Islet of Langerhans (tissue), 1 donor: ENCODE data around the gene VSTM2L.

Source experiments
- FAIRE-seq: peaks from one replicate; lab custom pipeline; 2011; peaks lifted over from hg19 to GRCh38; lab: Jason Lieb, UNC

Gene VSTM2L

DNA sequence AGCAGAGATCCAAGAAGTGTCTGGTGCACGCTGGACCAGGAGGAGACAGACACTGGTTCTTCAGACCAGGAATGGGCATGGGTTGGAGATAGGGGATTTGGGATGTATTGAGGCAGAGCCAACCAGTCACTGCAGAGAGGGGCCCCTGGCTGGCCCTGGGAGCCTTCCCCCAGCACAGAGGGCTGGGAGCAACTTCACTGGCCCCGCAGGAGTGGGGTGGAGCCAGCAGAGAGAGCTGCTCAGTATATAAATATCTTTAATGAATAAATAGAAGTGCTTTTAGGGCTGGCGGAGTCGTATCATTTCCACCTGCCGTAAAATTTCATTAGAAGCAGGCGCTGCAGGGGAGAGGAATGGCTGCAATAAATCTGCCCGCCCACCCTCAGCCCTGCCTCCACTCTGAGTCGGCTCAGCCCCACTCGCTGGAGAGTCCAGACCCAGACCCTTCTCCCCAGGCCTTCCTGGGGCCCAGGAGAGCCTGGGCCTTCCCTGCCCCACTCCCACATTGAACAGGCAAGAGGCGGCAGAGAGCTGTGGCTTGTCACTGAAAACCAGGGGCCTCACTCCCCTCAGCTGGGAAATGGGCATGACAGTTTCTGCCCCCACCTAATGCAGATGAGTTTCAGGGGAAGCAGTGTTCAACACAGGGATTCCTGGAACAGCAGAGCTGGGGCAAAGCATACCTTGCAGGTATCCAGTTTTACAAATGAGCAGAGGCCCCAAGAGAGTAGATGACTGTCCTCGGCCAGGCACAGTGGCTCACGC lies 23.9 kb upstream of the VSTM2L start:
- no peak for FAIRE-seq

DNA sequence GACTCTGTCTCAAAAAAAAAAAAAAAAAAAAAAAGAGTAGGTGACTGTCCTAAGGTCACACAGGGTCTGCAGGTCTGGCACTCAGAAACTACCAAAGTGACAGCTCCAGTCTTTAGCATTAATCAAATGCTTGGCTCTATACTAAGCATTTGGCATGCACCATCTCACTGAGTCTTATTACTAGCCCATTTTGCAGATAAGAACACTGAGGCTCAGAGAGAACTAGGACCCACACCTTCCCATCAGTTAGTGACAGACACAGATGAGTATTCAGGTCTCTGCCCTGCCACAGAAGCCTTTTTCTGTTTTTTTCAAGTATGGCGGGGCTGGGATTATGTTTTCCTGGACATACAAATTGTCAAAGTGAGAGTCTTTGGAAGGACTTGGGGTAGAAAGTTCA lies 23.1 kb upstream of the VSTM2L start:
- FAIRE-seq: no peak

DNA sequence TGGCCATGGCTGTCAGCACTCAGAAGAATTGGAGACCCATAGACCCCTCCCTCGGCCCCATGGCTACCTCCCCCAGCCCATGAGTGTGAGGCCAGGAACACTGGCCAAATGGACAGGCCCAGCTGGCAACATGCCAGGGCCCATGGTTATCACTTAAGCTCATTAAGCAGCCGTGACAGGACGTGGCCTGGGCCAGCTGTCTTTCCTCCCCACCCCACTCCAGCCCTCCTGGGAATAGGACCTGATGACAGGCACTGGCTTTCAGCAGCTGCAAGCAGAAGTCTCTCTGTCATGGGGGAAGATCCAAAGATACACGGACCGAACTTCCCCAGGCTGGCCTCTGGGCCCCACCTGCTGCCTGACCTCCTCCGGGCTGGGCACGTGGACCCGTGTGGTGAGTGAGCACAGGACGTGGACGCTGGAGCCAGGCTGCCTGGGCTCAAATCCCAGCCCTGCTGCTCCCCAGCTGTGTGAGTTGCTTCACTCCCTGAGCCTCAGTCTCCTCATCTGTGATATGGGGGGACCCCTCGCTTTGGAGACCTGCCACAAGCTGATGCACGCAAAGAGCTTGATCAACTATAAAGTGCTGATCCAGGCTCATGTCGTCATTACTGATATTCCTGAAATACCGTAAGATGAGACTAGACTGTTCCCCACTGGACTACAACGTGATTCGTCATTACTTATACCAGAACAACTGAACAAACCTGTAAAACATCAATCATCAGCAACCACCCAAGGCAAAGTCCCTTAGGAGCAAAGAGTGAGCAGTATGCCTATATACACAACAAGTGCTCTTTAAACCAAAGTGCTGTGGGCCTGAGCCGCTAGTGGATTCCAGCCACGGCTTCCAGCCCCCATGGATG lies 22.0 kb upstream of the VSTM2L start:
- FAIRE-seq: no peak

DNA sequence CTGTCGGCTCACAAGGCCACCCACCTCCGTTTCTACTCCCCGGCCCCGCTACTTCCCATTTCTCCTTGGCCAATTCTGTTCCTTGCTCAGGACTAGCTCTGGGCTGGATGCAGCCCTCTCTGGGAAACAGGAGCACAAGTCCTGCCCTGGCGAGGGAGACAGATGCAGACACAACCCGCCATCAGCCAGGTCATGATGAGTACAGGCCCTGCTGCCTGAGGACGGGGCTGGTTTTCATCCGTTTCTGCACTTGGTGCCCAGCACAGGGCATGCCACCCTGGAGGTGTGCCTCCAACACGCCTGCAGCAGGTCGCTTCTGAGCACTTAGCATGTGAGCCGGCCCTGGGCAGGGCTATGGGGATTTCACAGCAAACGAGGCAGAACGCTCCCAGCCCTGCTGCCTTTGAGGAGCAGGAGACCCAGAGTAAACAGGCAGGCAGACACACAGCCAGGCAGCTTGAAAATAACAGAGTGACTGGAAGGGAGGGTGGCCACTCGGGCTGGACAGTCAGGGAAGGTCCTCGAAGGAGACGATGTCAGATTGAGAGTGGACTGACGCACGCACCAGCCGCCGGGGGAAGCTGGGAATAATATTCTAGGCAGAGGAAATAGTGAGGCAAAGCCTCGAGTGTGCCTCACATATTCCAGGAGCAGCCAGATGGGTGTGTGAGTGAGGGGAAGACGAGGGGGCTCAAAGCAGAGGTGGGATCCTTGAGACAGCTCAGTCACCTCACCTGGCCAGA lies 21.2 kb upstream of the VSTM2L start:
- FAIRE-seq: no peak

DNA sequence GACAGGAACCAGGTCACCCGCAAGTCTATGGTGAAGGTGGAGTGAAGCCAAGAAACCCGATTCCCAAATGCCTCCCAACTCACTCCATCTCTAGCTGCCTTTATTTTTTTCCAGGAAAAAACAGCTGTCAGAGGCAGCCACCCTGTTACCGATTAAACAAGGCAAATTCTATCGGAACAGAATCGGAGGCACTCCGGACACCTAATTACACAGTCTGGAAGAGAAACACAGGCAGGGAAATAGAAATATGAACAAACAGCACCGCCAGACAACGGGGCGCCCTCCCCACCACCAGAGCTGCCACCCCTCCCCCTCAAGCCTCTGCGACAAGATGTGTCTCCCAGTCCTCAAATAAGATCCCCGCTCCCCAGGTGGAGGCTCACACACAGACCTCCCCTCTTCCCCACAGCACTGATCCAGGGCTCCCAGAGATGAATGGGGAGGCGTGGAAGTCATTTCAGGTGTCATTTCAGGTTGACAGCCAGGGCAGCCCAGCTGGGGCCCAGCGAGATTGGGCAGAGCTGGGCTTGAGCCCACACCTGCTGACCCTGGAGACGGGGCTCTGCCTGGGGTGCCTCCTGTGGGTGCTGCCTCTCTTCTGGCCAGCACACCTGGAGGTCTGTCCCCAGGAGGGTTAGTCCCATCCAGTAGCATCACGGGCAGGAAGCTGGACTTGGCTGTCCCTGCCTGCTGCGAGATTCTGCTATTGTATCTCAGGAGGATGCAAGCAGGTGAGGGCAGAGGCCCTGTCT lies 19.8 kb upstream of the VSTM2L start:
- FAIRE-seq: no peak

DNA sequence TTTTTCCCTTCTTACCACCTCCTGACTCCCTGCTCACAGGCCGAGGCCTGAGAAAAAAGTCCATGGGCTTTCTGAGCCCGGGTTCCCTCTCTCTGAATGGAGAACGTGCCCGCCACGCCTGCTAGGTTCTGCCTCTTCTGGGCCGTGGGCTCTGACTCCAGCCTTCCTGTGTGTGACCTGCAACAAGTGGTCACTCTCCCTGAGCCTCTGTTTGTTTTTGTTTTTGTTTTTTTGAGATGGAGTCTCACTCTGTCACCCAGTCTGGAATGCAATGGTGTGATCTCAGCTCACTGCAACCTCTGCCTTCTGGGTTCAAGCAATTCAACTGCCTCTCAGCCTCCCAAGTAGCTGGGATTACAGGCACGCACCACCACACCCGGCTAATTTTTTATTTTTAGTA lies 17.9 kb upstream of the VSTM2L start:
- FAIRE-seq: no peak

DNA sequence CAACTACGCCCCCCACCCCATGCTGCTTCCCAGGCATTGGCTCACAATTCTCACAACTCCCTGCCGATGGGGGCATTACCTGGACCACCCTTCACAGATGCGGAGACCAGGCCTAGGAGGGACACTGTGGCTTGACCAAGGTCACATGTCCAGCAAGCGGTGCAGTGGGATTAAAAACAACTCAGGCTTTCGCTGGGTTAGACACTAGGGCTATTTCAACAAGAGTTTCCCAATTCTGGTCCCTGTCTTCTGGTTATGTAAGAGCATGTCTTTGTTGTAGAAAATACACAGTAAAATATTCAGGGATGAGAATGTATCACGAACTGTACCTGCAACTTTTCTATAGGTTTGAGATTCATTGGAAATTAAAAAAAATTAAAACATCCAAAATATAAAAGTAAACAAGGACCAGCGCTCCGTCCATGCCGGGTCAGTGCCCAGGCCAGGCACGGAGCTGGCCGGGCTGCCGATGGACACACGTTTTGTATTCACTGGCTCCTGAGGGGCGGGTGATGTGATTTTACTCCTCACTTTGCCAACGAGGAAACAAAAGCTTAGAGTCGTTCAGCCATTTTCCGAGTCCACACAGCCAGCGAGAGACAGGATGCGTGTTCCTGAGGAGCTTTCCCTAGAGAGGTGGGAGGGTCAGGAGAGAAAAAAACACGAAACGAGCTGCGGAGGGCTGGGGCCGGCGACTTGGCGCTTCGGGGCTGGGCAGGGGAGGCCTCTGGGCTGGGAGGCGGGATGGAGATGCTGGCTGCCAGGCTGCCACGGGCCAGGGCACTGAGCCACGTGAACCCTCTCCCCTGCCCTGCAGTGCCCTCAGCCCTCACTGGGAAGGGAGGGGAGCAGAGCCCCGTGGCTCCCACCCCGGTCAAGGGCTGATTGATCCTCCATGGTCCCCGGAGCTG lies 17.1 kb upstream of the VSTM2L start:
- no peak for FAIRE-seq

DNA sequence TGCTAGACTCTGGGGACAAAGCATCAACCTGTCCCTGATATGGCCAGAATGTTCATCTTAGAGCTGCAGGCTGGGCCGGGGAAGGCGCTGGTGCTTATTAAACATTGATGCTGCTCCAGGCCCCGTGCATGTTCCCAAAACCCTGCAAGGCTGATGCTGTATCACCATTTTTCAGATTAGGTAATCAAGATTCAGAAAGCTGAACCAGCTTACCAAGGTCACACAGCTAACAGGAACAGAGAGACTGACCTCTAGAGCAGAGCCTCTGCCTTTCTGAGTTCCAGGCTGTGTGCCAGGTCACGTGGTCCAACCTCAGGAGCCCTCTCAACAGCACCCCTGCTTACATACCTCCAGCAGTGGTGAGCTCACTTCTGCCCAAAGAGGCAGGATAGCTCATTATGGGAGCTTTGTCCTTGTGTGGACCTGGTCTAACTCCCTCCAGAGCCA lies 16.1 kb upstream of the VSTM2L start:
- no peak for FAIRE-seq

DNA sequence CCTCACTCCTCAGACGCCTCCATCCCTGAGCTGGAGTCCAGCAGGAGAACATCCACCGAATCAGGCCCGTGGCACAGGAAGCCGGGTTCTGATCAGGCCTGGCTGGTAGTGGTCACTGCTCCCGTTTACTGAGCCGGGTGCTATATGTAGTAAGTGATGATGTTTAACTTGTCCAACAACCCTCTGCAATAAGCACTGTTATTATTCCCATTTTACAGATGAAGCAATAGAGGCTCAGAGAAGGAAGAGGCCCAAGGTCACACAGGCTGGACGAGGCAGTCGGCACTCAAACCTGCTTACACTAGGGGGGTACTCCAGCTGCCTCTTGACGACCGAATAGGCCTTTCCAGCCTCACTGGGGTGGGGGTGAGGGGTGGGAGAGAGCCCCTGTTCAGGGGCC lies 14.3 kb upstream of the VSTM2L start:
- no peak for FAIRE-seq

DNA sequence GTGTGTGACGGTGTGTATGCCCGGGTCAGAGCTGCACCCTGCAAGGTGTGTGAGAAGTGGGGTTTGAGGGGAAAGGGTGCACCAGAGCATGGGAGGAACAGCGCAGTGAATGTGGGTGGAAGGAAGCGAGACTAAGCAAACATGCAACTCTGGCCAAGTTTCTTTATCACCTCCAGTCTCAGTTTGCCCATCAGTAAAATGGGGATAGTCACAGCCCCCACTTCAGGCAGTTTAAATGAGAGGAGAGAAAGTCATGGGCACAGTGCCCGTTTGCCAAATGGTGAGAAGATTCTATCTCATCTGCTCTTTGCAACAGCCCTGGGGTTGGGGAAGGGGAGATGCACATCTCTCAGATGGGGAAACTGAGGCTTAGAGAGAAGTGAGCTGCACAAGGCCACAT lies 12.8 kb upstream of the VSTM2L start:
- FAIRE-seq: no peak

DNA sequence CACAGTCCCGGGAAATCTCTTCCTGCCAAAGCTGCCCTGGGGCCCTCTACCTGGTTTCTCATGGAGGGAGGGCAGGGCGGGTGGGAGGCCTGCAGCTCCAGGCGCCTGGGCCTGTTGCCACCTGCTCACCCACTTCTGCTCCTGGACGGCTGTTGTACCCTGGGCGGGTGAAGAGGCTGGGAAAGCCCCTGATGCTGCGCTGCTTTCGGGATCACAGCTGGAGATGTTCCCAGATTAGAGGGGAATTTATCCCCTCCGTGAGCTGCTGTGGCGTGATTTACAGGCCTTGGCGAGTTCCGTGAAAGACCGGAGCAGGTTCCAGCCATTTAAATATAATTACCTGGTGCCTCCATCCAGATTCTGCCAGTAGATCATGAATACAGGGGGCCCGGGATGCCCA lies 12.3 kb upstream of the VSTM2L start:
- no peak for FAIRE-seq

DNA sequence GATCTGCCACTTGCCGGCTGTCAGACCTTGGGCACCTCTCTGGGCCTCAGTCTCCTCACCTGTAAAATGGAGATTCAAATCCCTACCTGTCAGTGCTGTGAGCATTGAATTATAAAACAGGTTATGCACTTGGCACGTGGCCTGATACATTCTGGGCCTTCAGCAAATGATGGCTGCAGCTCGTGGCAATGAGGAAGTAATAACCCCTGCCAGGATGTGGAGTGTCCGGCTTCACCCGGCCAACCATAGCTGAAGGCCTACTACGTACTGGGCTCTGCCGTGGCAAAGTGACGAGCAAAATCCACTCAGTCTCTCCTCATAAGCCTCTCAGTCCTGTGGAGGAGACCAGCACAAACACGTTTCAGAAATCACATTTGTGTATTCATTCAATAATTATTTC lies 10.9 kb upstream of the VSTM2L start:
- FAIRE-seq: no peak

DNA sequence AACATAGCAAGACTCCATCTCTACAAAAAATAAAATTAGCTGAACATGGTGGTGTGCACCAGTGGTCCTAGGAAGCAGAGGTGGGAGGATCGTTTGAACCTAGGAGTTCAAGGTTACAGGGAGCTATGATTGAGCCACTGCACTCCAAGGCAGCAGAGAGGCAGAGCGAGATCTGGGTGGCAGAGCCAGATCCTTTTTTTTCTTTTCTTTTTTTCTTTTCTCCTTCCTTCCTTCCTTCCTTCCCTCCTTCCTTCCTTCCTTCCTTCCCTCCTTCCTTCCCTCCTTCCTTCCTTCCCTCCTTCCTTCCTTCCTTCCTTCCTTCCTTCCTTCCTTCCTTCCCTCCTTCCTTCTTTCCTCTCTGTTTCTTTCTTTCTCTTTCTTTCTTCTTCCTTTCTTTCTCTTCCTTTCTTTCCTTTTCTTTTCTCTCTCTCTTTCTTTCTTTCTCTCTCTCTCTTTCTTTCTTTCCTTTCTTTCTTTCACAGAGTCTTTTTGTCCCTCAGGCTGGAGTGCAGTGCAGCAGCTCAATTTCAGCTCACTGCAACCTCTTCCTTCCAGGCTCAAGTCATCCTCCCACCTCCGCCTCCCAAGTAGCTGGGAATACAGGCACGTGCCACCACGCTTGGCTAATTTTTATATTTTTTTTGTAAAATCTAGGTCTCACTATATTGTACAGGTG lies 9.2 kb upstream of the VSTM2L start:
- FAIRE-seq: no peak

DNA sequence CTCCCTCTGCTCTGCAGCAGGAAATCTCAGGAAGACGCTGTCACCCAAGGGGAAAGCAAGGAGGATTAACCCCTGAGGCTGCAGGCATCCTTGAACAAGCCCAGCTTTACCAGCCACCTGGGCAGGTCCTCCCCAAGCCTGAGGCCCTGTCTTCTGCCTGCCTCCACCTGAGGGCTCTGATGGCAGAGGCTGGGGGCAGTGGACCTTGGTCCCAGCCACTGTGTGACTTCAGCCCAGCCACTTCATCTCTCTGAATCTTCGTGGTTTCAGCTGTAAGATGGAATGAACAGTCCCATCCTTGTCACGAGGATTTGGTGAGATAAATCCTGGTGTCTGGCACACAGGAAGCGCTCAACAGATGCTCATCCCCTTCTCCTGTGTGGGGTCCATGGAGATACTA lies 8.5 kb upstream of the VSTM2L start:
- FAIRE-seq: no peak

DNA sequence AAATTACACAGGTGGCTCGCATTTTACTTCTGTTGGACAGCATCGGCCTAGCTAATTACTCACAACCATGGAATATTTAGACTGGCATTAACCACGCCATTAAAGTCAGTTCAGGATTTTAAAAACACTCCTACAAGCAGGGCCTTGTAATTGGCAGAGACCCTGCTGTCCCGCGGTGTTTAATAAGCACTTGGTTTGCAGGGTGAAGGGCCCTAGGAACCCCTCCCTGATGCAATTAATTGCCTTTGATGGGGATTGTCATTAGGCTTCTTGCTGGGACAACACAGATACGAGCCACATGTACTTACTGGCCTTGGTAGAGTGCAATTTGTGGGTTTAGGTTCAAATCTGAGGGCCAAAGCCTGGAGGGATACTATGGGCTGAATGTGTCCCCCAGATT lies 7.8 kb upstream of the VSTM2L start:
- FAIRE-seq: no peak

DNA sequence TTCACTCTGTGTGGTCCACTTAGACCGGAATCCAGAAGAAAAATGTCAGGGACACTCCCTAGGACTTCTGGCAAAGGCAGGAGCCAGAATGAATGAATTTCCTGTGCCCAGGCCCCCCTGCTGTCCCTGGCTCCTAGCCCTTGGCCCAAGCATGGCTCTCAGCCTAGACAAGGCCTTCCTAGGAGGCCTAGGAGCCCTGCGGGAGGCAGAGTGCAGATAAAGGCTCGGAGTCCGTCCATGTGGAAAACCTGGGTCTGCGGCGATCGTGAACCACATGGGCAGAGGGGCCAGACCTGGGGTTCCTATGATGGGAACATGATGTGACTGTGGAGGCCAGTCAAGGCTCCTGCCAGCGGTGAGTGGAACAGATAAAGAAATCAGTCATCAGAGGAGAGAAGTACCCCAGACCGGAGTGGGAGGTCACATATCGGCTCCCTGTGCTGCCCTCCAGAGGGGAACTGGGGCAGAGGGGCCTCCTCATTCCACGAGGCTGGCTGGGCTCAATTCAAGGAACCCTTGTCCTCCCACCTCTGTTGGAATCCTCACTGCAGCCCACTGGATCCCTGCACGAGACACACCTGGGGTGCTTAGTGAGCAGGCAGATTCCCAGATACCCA lies 5.9 kb upstream of the VSTM2L start:
- FAIRE-seq: no peak

DNA sequence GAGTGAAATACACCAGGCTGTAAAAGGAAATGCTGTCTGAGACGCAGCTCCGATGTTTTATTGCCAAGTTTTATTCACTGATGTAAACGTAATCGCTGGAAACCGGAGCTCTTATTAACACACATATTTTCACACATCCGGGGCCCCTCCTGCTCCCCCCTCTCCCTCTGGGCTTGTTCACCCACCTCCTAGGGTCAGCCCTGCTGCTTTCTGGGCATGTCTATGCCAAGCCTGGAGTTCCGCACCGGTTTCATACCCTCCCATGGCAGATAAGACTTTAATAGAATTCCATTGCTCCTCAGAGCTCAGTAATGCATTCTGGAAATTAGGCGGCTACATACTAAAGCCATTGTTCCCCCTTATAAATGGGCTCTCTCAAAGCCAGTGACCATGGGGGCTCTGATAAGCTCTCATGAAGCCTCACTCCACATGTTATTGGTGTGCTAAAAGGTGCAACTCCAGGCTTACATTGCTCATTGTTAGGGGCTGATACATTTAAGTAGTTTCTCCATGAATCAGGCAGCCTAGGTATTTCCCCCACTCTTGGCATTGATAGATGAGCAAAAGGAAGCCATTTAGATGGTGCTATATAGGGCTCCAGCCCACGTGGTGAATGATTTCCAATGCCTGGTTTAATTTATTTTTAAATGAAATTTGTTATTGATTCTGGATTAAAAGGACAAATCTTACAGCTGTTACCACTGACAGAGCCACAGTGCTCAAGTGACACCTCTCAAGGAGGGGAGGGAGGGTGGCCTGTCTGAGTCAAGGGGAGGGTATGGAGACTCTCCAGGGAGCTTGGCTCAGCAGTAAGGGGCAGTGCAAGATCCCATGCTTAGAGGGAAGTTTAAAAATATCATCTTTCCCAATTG lies 4.5 kb upstream of the VSTM2L start:
- no peak for FAIRE-seq

DNA sequence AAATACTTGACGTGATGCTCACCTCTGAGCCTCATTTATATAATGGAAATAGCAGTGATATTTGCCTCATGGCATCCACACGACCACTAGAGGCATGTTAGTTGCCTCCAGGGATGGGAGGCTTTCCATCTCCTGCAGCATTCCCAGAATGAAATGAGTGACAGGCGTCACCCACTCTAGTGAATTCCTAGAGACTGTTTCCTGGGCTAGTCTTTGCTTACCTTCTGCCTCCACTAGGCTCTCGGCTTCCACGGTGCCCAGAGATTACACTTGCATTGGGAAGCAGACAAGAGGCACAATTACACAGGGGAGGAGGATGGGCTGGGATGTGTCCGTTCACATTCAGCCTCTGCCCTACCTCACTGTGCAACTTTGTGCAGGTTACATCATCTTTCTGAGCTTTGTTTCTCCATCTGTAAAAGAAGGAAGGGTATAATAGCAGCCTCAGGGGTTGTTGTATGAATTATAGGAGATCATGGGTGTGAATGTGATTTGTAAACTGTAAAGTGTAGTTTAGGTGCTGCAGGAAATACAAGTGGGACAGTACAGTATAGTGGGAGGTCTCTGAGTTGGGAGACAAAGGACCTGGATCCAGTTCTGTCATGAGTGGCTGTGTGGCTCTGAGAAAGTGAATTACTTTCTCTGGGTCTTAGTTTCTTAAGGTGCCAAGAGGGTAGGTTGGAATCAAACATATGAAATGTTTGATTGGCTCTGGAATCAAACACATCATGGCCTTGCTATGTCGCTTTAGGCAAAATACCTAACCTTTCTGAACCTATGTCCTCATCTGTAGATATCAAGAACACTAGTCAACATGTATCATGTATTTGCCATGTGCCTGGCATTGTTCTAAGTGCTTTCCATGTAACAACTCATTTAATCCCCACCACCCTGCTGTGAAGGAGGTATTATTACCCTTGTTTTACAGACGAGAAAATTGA lies 3.6 kb upstream of the VSTM2L start:
- FAIRE-seq: no peak
